NCI-H82 treated with DMSO at 0.1 percent for 48 hours (cell line): ENCODE data around the gene SAFB2.

Source experiments
- DNase-seq: peaks from one replicate; lab custom pipeline; 2025; ENCODE audit not compliant: unreplicated experiment; lab: John Stamatoyannopoulos, UW

SAFB2 gene

GRCh38 chr19:5547881-5548280 is 74.7 kb downstream of the SAFB2 start:
- DNase-seq, result peak; percentile 42

GRCh38 chr19:5545984-5546383 is 76.6 kb downstream of the SAFB2 start:
- no peak for DNase-seq

- DNase-seq, result no peak
Observed at GRCh38 chr19:5545051-5545450, 77.5 kb downstream of the SAFB2 start.

- DNase-seq, result no peak
Observed at GRCh38 chr19:5542665-5543064, 79.9 kb downstream of the SAFB2 start.

GRCh38 chr19:5541456-5541855 is 81.1 kb downstream of the SAFB2 start:
- no peak for DNase-seq

- DNase-seq, result no peak
Observed at GRCh38 chr19:5540208-5540607, 82.4 kb downstream of the SAFB2 start.

- DNase-seq, result no peak
Observed at GRCh38 chr19:5537870-5538269, 84.7 kb downstream of the SAFB2 start.
